T-cell (primary cell): ENCODE results near the gene TRIM9. TPM values are rescaled to one million over a fixed set of nuclear protein-coding genes. Genes with fewer than 3 reads are reported as not detected.
A peak's percentile ranks its signal among the peaks of the same experiment; 100 is the strongest.

Source experiments
- ATAC-seq, 4 experiments: fragments of 200-7000 bp in 3 of 4; fragments of 150-1000 bp in 1 of 4; cut with Tn5 transposase; replicated peaks in 1 of 4; 1 replicate in 3 of 4; 2 replicates in 1 of 4; pipeline ENCODE4 v1.10.0; 2021; ENCODE audit warnings: moderate library complexity in 3 of 4, mild to moderate bottlenecking in 2 of 4, moderate number of reproducible peaks in 1 of 4
- CTCF ChIA-PET, 2 donors: fragments of 300-600 bp; sonication (Branson Sonifier 250); formaldehyde crosslinking; loops; one replicate each; lab custom pipeline; 2022; ENCODE audit warnings: antibody characterized with exemption in 2 of 2; lab: Charles Lee
- POLR2A ChIA-PET, 2 donors: fragments of 300-600 bp; sonication (Branson Sonifier 250); formaldehyde crosslinking; loops; one replicate each; lab custom pipeline; 2022; ENCODE audit warnings: antibody characterized with exemption in 2 of 2; lab: Charles Lee
- DNase-seq, 35 experiments: peaks; one replicate each; pipeline versions ENCODE4 v3.0.0 to v3.0.0-alpha.2; 2013 to 2023
- H3K27ac ChIP-seq: one replicate; pipeline ENCODE4 v1.5.1; 2013; ENCODE audit warnings: low read length
- H3K27me3 ChIP-seq, 2 experiments: replicated peaks in 1 of 2; 1 replicate in 1 of 2; 2 replicates in 1 of 2; pipeline versions ENCODE4 v1.6.1 to v1.7.0; 2013; ENCODE audit warnings: low read length in 1 of 2, mixed read lengths in 1 of 2; ENCODE audit not compliant: control insufficient read depth in 2 of 2, insufficient read depth in 2 of 2; ENCODE audit errors: extremely low read depth in 1 of 2
- H3K36me3 ChIP-seq, 2 donors: 1 replicate in 1 of 2; 2 replicates in 1 of 2; pipeline versions ENCODE4 v1.6.1 to v1.7.0; 2013; ENCODE audit warnings: low read length in 1 of 2; ENCODE audit not compliant: control insufficient read depth in 2 of 2, insufficient read depth in 1 of 2; ENCODE audit errors: extremely low read depth in 1 of 2
- H3K4me1 ChIP-seq, 2 experiments: 1 replicate in 1 of 2; 2 replicates in 1 of 2; pipeline versions ENCODE4 v1.6.1 to v1.7.0; 2013; ENCODE audit warnings: low read length in 2 of 2, mixed read lengths in 1 of 2; ENCODE audit not compliant: insufficient read depth in 2 of 2, control insufficient read depth in 1 of 2; ENCODE audit errors: extremely low read depth in 1 of 2
- H3K4me3 ChIP-seq, 2 donors: 1 replicate in 1 of 2; 2 replicates in 1 of 2; pipeline versions ENCODE4 v1.5.1 to v1.7.0; 2013; ENCODE audit warnings: mild to moderate bottlenecking in 2 of 2, low read length in 1 of 2, moderate library complexity in 1 of 2; ENCODE audit not compliant: control insufficient read depth in 1 of 2; ENCODE audit errors: extremely low read depth in 1 of 2
- H3K9me3 ChIP-seq: 2 replicates; pipeline ENCODE4 v1.7.0; 2013
- H3K27ac Mint-ChIP-seq, 2 donors: one replicate each; pipeline ENCODE4 v1.8.0; 2020 to 2021; ENCODE audit warnings: mild to moderate bottlenecking in 2 of 2, mixed read lengths in 2 of 2
- H3K27me3 Mint-ChIP-seq, 2 donors: one replicate each; pipeline ENCODE4 v1.8.0; 2021 to 2022; ENCODE audit warnings: mixed read lengths in 2 of 2
- H3K36me3 Mint-ChIP-seq: one replicate; pipeline ENCODE4 v1.8.0; 2021; ENCODE audit warnings: mixed read lengths
- H3K4me1 Mint-ChIP-seq, 3 donors: one replicate each; pipeline ENCODE4 v1.8.0; 2020 to 2022; ENCODE audit warnings: mixed read lengths in 3 of 3, mild to moderate bottlenecking in 1 of 3
- H3K4me3 Mint-ChIP-seq, 3 donors: one replicate each; pipeline ENCODE4 v1.8.0; 2020 to 2022; ENCODE audit warnings: mild to moderate bottlenecking in 3 of 3, mixed read lengths in 3 of 3, moderate library complexity in 3 of 3
- H3K9me3 Mint-ChIP-seq, 3 donors: one replicate each; pipeline ENCODE4 v1.8.0; 2020 to 2022; ENCODE audit warnings: mixed read lengths in 3 of 3
- WGBS: methylation state at CpG from one replicate; pipeline ENCODE4 v1.1.5; 2013; ENCODE audit warnings: missing lambda C conversion rate; ENCODE audit not compliant: insufficient coverage; 5-methylcytosine and 5-hydroxymethylcytosine counted together
- total RNA-seq, 35 experiments: library from RNA in 6 of 35; stranded (reverse) in 6 of 35; fragments of 120-200 nt in 1 of 35; gene quantifications; one replicate each; pipeline versions ENCODE4 v1.2.1 to v1.2.4 and lab custom pipeline; 2013 to 2026

Gene TRIM9
- total RNA-seq, 5 donors from 2014 or later (not counting 1 experiment from before 2014, with no cell fraction given) = 0.30 to 1.3 (median 0.88) TPM

- H3K4me3 ChIP-seq = no peak overlapping the region
- Mint-ChIP-seq H3K9me3 (no peaks in the 10 kb centered on the region), H3K27ac (no peak overlapping the region), H3K27me3 (no peaks in the 10 kb centered on the region), H3K36me3 (no peaks in the 10 kb centered on the region), H3K4me1 (no peaks in the 10 kb centered on the region), H3K4me3 (no peak overlapping the region)
- H3K36me3 ChIP-seq = no peaks in the 10 kb centered on the region
- peaks cover 0 to 2% of the 10 kb centered on the region in 2 experiments for H3K27me3 ChIP-seq
- H3K27ac ChIP-seq = no peak overlapping the region
- ChIA-PET POLR2A (no interaction called here), CTCF (interaction anchor here in 1 of 2 donors (0.7 kb wide), 1 partner anchor 1051 kb away, joined by 3 read pairs; no protein-coding TSS in a partner anchor)
- H3K4me1 ChIP-seq = no peaks in the 10 kb centered on the region
- DNase-seq (peak in 1 of 35 experiments; percentile 31), ATAC-seq (no peak)
- H3K9me3 ChIP-seq = no peaks in the 10 kb centered on the region
- WGBS = no CpG with 5 or more reads among the region's 1 CpG
These were observed 140.0 kb downstream of the TRIM9 start for GRCh38 chr14:50954811-50955372.

GRCh38 chr14:50953502-50953901 is 141.4 kb downstream of the TRIM9 start:
- Mint-ChIP-seq H3K4me3 (no peak overlapping the region), H3K27me3 (no peaks in the 10 kb centered on the region), H3K27ac (no peak overlapping the region), H3K9me3 (no peaks in the 10 kb centered on the region), H3K36me3 (no peaks in the 10 kb centered on the region), H3K4me1 (no peaks in the 10 kb centered on the region)
- Histone ChIP-seq H3K4me3 (no peak overlapping the region), H3K27ac (no peak overlapping the region), H3K4me1 (no peaks in the 10 kb centered on the region), H3K36me3 (no peaks in the 10 kb centered on the region), H3K9me3 (no peaks in the 10 kb centered on the region), H3K27me3 (peaks cover 0 to 8% of the 10 kb centered on the region in 2 experiments)
- no peak for DNase-seq
- ChIA-PET POLR2A (interaction anchor here (0.6 kb wide), 3 partner anchors 15 to 786 kb away, joined by 3 to 4 read pairs (median 4); no protein-coding TSS in a partner anchor), CTCF (interaction anchor here in 1 of 2 donors (0.6 to 0.8 kb wide), 2 partner anchors 65 to 826 kb away, joined by 3 to 11 read pairs; no protein-coding TSS in a partner anchor)
- no CpG with 5 or more reads among the region's 1 CpG for WGBS
- ATAC-seq = no peak

- Mint-ChIP-seq H3K36me3 (no peaks in the 10 kb centered on the region), H3K27me3 (no peaks in the 10 kb centered on the region), H3K4me1 (no peaks in the 10 kb centered on the region), H3K27ac (no peak overlapping the region), H3K4me3 (no peak overlapping the region), H3K9me3 (no peaks in the 10 kb centered on the region)
- Histone ChIP-seq H3K4me3 (no peak overlapping the region), H3K27ac (no peak overlapping the region), H3K9me3 (no peaks in the 10 kb centered on the region), H3K4me1 (no peaks in the 10 kb centered on the region), H3K36me3 (no peaks in the 10 kb centered on the region), H3K27me3 (peaks cover 0 to 8% of the 10 kb centered on the region in 2 experiments)
- WGBS = 98% methylated on average over 5 of the region's 6 CpGs
- ChIA-PET POLR2A (no interaction called here), CTCF (no interaction called here)
- DNase-seq (no peak), ATAC-seq (no peak)
These were observed 143.9 kb downstream of the TRIM9 start for GRCh38 chr14:50951032-50951431.

GRCh38 chr14:50948205-50948604 is 146.7 kb downstream of the TRIM9 start:
- Mint-ChIP-seq H3K27me3 (peaks cover 12 to 14% of the 10 kb centered on the region in 2 donors), H3K4me3 (no peak overlapping the region), H3K27ac (no peak overlapping the region), H3K36me3 (no peaks in the 10 kb centered on the region), H3K4me1 (peaks cover 10 to 14% (median 10%) of the 10 kb centered on the region in 3 donors), H3K9me3 (no peaks in the 10 kb centered on the region)
- no CpG with 5 or more reads among the region's 2 CpGs for WGBS
- no peaks in the 10 kb centered on the region for H3K36me3 ChIP-seq
- peaks cover 0 to 26% of the 10 kb centered on the region in 2 experiments for H3K27me3 ChIP-seq
- DNase-seq = no peak
- CTCF ChIA-PET = no interaction called here
- H3K27ac ChIP-seq = no peak overlapping the region
- peaks cover 0 to 17% of the 10 kb centered on the region in 2 experiments for H3K4me1 ChIP-seq
- no peak overlapping the region for H3K4me3 ChIP-seq
- no peaks in the 10 kb centered on the region for H3K9me3 ChIP-seq
- ATAC-seq = no peak
- POLR2A ChIA-PET = no interaction called here

- Histone ChIP-seq H3K4me3 (no peak overlapping the region), H3K9me3 (no peaks in the 10 kb centered on the region), H3K4me1 (peaks cover 0 to 19% of the 10 kb centered on the region in 2 experiments), H3K27me3 (peaks cover 0 to 29% of the 10 kb centered on the region in 2 experiments), H3K27ac (no peak overlapping the region), H3K36me3 (no peaks in the 10 kb centered on the region)
- no peak overlapping the region for H3K4me3 Mint-ChIP-seq
- ChIA-PET POLR2A (no interaction called here), CTCF (no interaction called here)
- DNase-seq (no peak), ATAC-seq (no peak)
- H3K27me3 Mint-ChIP-seq = peaks cover 18 to 21% of the 10 kb centered on the region in 2 donors
- H3K27ac Mint-ChIP-seq = no peak overlapping the region
- no peaks in the 10 kb centered on the region for H3K9me3 Mint-ChIP-seq
- 88% methylated on average over 2 of the region's 4 CpGs for WGBS
- H3K36me3 Mint-ChIP-seq = no peaks in the 10 kb centered on the region
- H3K4me1 Mint-ChIP-seq = peaks cover 10 to 16% (median 11%) of the 10 kb centered on the region in 3 donors
These were observed 147.5 kb downstream of the TRIM9 start for GRCh38 chr14:50947446-50947845.

- Histone ChIP-seq H3K4me1 (peaks cover 0 to 19% of the 10 kb centered on the region in 2 experiments), H3K36me3 (no peaks in the 10 kb centered on the region), H3K27me3 (peaks cover 0 to 30% of the 10 kb centered on the region in 2 experiments), H3K9me3 (no peaks in the 10 kb centered on the region), H3K4me3 (no peak overlapping the region), H3K27ac (no peak overlapping the region)
- DNase-seq (no peak), ATAC-seq (no peak)
- H3K9me3 Mint-ChIP-seq = no peaks in the 10 kb centered on the region
- WGBS = 100% methylated on average over 3 of the region's 5 CpGs
- H3K27me3 Mint-ChIP-seq = peaks cover 25 to 29% of the 10 kb centered on the region in 2 donors
- H3K4me3 Mint-ChIP-seq = no peak overlapping the region
- H3K4me1 Mint-ChIP-seq = peaks cover 10 to 16% (median 11%) of the 10 kb centered on the region in 3 donors
- POLR2A ChIA-PET = no interaction called here
- CTCF ChIA-PET = no interaction called here
- H3K27ac Mint-ChIP-seq = no peak overlapping the region
- H3K36me3 Mint-ChIP-seq = no peaks in the 10 kb centered on the region
These were observed 148.5 kb downstream of the TRIM9 start for GRCh38 chr14:50946234-50946935.
